SK-N-SH (cell line): ENCODE data around the gene PLA2G2C. TPM values are rescaled to one million over a fixed set of nuclear protein-coding genes. Genes with fewer than 3 reads are reported as not detected.

Experiments
- CTCF ChIA-PET: fragments of 300-600, 350-600 bp; formaldehyde crosslinking; extraction: SDS; loops from one replicate; lab custom pipeline; 2021; lab: Yijun Ruan, JAX
- POLR2A ChIA-PET: fragments of 350-600 bp; sonication (Branson Sonifier 250); formaldehyde crosslinking; extraction: SDS; loops from one replicate; lab custom pipeline; 2020; ENCODE audit warnings: antibody characterized with exemption, inconsistent platforms; lab: Yijun Ruan, JAX
- DNase-seq: peaks from one replicate; pipeline ENCODE4 v3.0.0; 2012
- H2AFZ ChIP-seq: fragments of 200-600 bp; sonication (generic); 2 replicates; pipeline ENCODE4 v1.8.1; 2016; ENCODE audit warnings: antibody characterized with exemption, mild to moderate bottlenecking, low read depth
- H3F3A ChIP-seq: fragments of 200-600 bp; sonication (generic); replicated peaks from 2 replicates; pipeline ENCODE3; 2016; ENCODE audit warnings: antibody characterized with exemption, mild to moderate bottlenecking; ENCODE audit not compliant: insufficient read depth
- H3K27ac ChIP-seq, 2 experiments: fragments of 200-500 bp in 1 of 2; fragments of 200-600 bp in 1 of 2; sonication (Bioruptor generic) in 1 of 2; sonication (generic), shearing (Covaris generic) in 1 of 2; 2 replicates each; pipeline versions ENCODE4 v1.5.1 to v1.6.1; 2014 to 2016; ENCODE audit warnings: low read depth in 2 of 2, inconsistent platforms in 1 of 2, low read length in 1 of 2, mild to moderate bottlenecking in 1 of 2, mixed read lengths in 1 of 2
- H3K27me3 ChIP-seq: fragments of 200-600 bp; sonication (generic), shearing (Covaris generic); 2 replicates; pipeline ENCODE4 v1.6.1; 2016; ENCODE audit warnings: mixed run types; ENCODE audit not compliant: insufficient read depth
- H3K36me3 ChIP-seq, 2 experiments: fragments of 200-500 bp in 1 of 2; fragments of 200-600 bp in 1 of 2; sonication (Bioruptor generic) in 1 of 2; sonication (generic) in 1 of 2; replicated peaks in 1 of 2; 2 replicates each; pipeline versions ENCODE3 to v1.5.1; 2014 to 2016; ENCODE audit warnings: low read length in 1 of 2, mild to moderate bottlenecking in 1 of 2; ENCODE audit not compliant: insufficient read depth in 2 of 2, control insufficient read depth in 1 of 2
- H3K4me1 ChIP-seq, 2 experiments: fragments of 200-500 bp in 1 of 2; fragments of 200-600 bp in 1 of 2; sonication (Bioruptor generic) in 1 of 2; sonication (generic), shearing (Covaris generic) in 1 of 2; 2 replicates each; pipeline versions ENCODE4 v1.5.1 to v1.6.1; 2014 to 2016; ENCODE audit warnings: low read depth in 1 of 2, low read length in 1 of 2, mixed run types in 1 of 2; ENCODE audit not compliant: insufficient read depth in 2 of 2, control insufficient read depth in 1 of 2
- H3K4me2 ChIP-seq: fragments of 200-600 bp; sonication (generic), shearing (Covaris generic); 2 replicates; pipeline ENCODE4 v1.6.1; 2017; ENCODE audit warnings: mixed run types
- H3K4me3 ChIP-seq, 2 experiments: fragments of 200-500 bp in 1 of 2; fragments of 200-600 bp in 1 of 2; sonication (Bioruptor generic) in 1 of 2; sonication (generic), shearing (Covaris generic) in 1 of 2; 2 replicates each; pipeline versions ENCODE4 v1.5.1 to v1.8.1; 2014 to 2016; ENCODE audit warnings: low read depth in 2 of 2, inconsistent platforms in 1 of 2, low read length in 1 of 2, mild to moderate bottlenecking in 1 of 2, mixed read lengths in 1 of 2, moderate library complexity in 1 of 2
- H3K79me2 ChIP-seq: fragments of 200-600 bp; sonication (generic); 2 replicates; pipeline ENCODE4 v1.8.1; 2017; ENCODE audit warnings: mild to moderate bottlenecking; ENCODE audit not compliant: insufficient read depth
- H3K9ac ChIP-seq: fragments of 200-600 bp; sonication (generic); 2 replicates; pipeline ENCODE4 v1.6.1; 2017; ENCODE audit warnings: mixed run types
- H3K9me2 ChIP-seq: fragments of 200-600 bp; sonication (generic); 2 replicates; pipeline ENCODE4 v1.6.1; 2017; ENCODE audit warnings: mixed run types
- H3K9me3 ChIP-seq: fragments of 200-600 bp; sonication (generic); 2 replicates; pipeline ENCODE4 v1.6.1; 2017; ENCODE audit warnings: mixed run types, mild to moderate bottlenecking, moderate library complexity
- H4K20me1 ChIP-seq: fragments of 200-600 bp; sonication (generic); 2 replicates; pipeline ENCODE4 v1.6.1; 2017; ENCODE audit warnings: mild to moderate bottlenecking, mixed run types; ENCODE audit not compliant: insufficient read depth
- CHD2 ChIP-seq: fragments of 150-350 bp; IDR thresholded peaks from 2 replicates; pipeline ENCODE4 v1.6.1; 2018; ENCODE audit warnings: low read length; ENCODE audit not compliant: partially characterized antibody
- CTCF ChIP-seq: fragments of 200-600 bp; sonication (generic); IDR thresholded peaks from 2 replicates; pipeline ENCODE4 v1.6.1; 2017; ENCODE audit warnings: antibody characterized with exemption, mild to moderate bottlenecking, moderate library complexity
- ELF1 ChIP-seq: IDR thresholded peaks from 2 replicates; pipeline ENCODE4 v1.4.0; 2012
- FOXM1 ChIP-seq: IDR thresholded peaks from 2 replicates; pipeline ENCODE4 v1.4.0; 2012; ENCODE audit warnings: low read depth, mild to moderate bottlenecking
- GABPA ChIP-seq: IDR thresholded peaks from 2 replicates; pipeline ENCODE4 v1.4.0; 2012; ENCODE audit warnings: low read depth, mild to moderate bottlenecking
- GATA2 ChIP-seq: sonication (generic); formaldehyde crosslinking; IDR thresholded peaks from 2 replicates; pipeline ENCODE4 v1.5.0; 2020; ENCODE audit warnings: mild to moderate bottlenecking, missing genetic modification reagents
- JUND ChIP-seq: IDR thresholded peaks from 2 replicates; pipeline ENCODE4 v1.4.0; 2012
- PBX3 ChIP-seq: IDR thresholded peaks from 2 replicates; pipeline ENCODE4; 2012
- POLR2AphosphoS5 ChIP-seq: IDR thresholded peaks from 2 replicates; pipeline ENCODE4 v1.6.1; 2012; ENCODE audit warnings: low read depth, low read length
- RCOR1 ChIP-seq: fragments of 150-350 bp; IDR thresholded peaks from 2 replicates; pipeline ENCODE4 v1.6.1; 2017; ENCODE audit warnings: antibody characterized with exemption, low read length
- RXRA ChIP-seq: IDR thresholded peaks from 2 replicates; pipeline ENCODE4 v1.4.0; 2012; ENCODE audit warnings: low read depth, mild to moderate bottlenecking, borderline replicate concordance
- TAF1 ChIP-seq: IDR thresholded peaks from 2 replicates; pipeline ENCODE4 v1.6.1; 2012; ENCODE audit warnings: low read depth, mild to moderate bottlenecking, low read length, moderate library complexity, borderline replicate concordance
- USF2 ChIP-seq: fragments of 150-350 bp; IDR thresholded peaks from 2 replicates; pipeline ENCODE4 v1.6.1; 2017; ENCODE audit warnings: antibody characterized with exemption, low read length, low read depth, borderline replicate concordance
- ZBTB33 ChIP-seq: IDR thresholded peaks from 2 replicates; pipeline ENCODE4 v1.4.0; 2012; ENCODE audit warnings: low read depth, borderline replicate concordance
- WGBS: methylation state at CpG from one replicate; pipeline ENCODE4 v1.1.6; 2017; ENCODE audit warnings: low lambda C conversion rate; 5-methylcytosine and 5-hydroxymethylcytosine counted together
- polyA plus RNA-seq, 3 experiments: library from polyadenylated mRNA; depleted of rRNA; stranded (reverse); fragments of >200 nt; gene quantifications; 2 replicates each; pipeline ENCODE4 v1.2.3, GENCODE V29; 2012

Gene PLA2G2C
- polyA plus RNA-seq, 1 of the 3 experiments (the other 2 are of a cell fraction) = not detected

GRCh38 chr1:20199840-20200239, 13.5 kb upstream of the PLA2G2C start:
- H3K27me3 ChIP-seq = peaks cover 21% of the 10 kb centered on the region; the same call in 1 of the 2 replicates
- no peaks in the 10 kb centered on the region for H3K79me2 ChIP-seq
- H3F3A ChIP-seq = no peaks in the 10 kb centered on the region
- H3K9ac ChIP-seq = no peak overlapping the region
- no peaks in the 10 kb centered on the region for H3K9me3 ChIP-seq
- H3K36me3 ChIP-seq = no peaks in the 10 kb centered on the region
- DNase-seq = no peak
- H4K20me1 ChIP-seq = no peaks in the 10 kb centered on the region
- 18% methylated on average over 2 of the region's 2 CpGs for WGBS
- no peak overlapping the region for H2AFZ ChIP-seq
- no peaks in the 10 kb centered on the region for H3K4me1 ChIP-seq
- H3K9me2 ChIP-seq = no peaks in the 10 kb centered on the region
- TF ChIP-seq PBX3 (no peak), CTCF (no peak), GABPA (no peak), RCOR1 (no peak), ELF1 (no peak)
- H3K4me3 ChIP-seq = no peak overlapping the region
- ChIA-PET CTCF (interaction anchor here (2.2 kb wide), 1 partner anchor 13 kb away, joined by 10 read pairs; no protein-coding TSS in a partner anchor), POLR2A (no interaction called here)
- H3K27ac ChIP-seq = no peak overlapping the region
- H3K4me2 ChIP-seq = no peak overlapping the region

- no peak overlapping the region for H3K9ac ChIP-seq
- TF ChIP-seq ZBTB33 = no peak
- TF ChIP-seq POLR2AphosphoS5 = no peak
- no peak for TF ChIP-seq RXRA
- no peak for TF ChIP-seq RCOR1
- no peak for TF ChIP-seq ELF1
- no peak for TF ChIP-seq GATA2
- no peak for TF ChIP-seq USF2
- no peak for TF ChIP-seq JUND
- TF ChIP-seq TAF1 = no peak
- no peak for TF ChIP-seq FOXM1
- TF ChIP-seq CHD2 = no peak
- no peaks in the 10 kb centered on the region for H3K9me2 ChIP-seq
- no peaks in the 10 kb centered on the region for H3F3A ChIP-seq
- H2AFZ ChIP-seq = no peak overlapping the region
- WGBS = 26% methylated on average over 3 of the region's 3 CpGs
- H4K20me1 ChIP-seq = no peaks in the 10 kb centered on the region
- no peaks in the 10 kb centered on the region for H3K9me3 ChIP-seq
- no peaks in the 10 kb centered on the region for H3K79me2 ChIP-seq
- no peaks in the 10 kb centered on the region for H3K36me3 ChIP-seq
- no peak overlapping the region for H3K27ac ChIP-seq
- H3K27me3 ChIP-seq = peaks cover 21% of the 10 kb centered on the region; the same call in 1 of the 2 replicates
- ChIA-PET CTCF (interaction anchor here (2.2 kb wide), 1 partner anchor 14 kb away, joined by 10 read pairs; no protein-coding TSS in a partner anchor), POLR2A (no interaction called here)
- no peak overlapping the region for H3K4me2 ChIP-seq
- H3K4me1 ChIP-seq = no peaks in the 10 kb centered on the region
- no peak for DNase-seq
- H3K4me3 ChIP-seq = no peak overlapping the region
These were observed 13.1 kb upstream of the PLA2G2C start for GRCh38 chr1:20199403-20199802.
